Esophagus squamous epithelium (tissue), 4 donors: Measurements from ENCODE around the gene COX19.

Source experiments
- CTCF ChIP-seq, 6 experiments: fragments of 450-650 bp in 4 of 6; fragments of 200-600 bp in 2 of 6; sonication (generic) in 2 of 6; IDR thresholded peaks; one replicate each; pipeline ENCODE4 v1.5.1; 2016 to 2019; ENCODE audit warnings: antibody characterized with exemption in 6 of 6, mild to moderate bottlenecking in 4 of 6, moderate library complexity in 4 of 6
- POLR2A ChIP-seq, 4 donors: fragments of 450-650 bp; IDR thresholded peaks; one replicate each; pipeline ENCODE4 v1.6.1; 2017; ENCODE audit warnings: antibody characterized with exemption in 4 of 4, mild to moderate bottlenecking in 4 of 4, moderate library complexity in 3 of 4

GRCh38 chr7:921581-922333, 53.6 kb downstream of the COX19 start:
- TF ChIP-seq CTCF (IDR thresholded peaks at IDR 0.05), result no peak
- no peak for TF ChIP-seq POLR2A (IDR thresholded peaks at IDR 0.05)
